GM11168 (cell line): ENCODE data around the gene ZNHIT1.
"Not testable (repeated sequence)": the region's sequence is repeated elsewhere in the genome, so short reads cannot be mapped to it uniquely, and the experiment has no call there.

Source experiments
- in situ Hi-C: fragments of 300-500 bp; cut with MboI; formaldehyde crosslinking; loops from one replicate; pipeline ENCODE4 v1.12.0; 2022; ENCODE audit warnings: low sequenced_read_pairs; ENCODE audit not compliant: unreplicated experiment

The ZNHIT1 gene

GRCh38 chr7:101239191-101239950 is 21.4 kb downstream of the ZNHIT1 start:
- in situ Hi-C loops: no loop called here

GRCh38 chr7:101239951-101240220 is 21.9 kb downstream of the ZNHIT1 start:
- in situ Hi-C loops: no loop called here

GRCh38 chr7:101240226-101241014 is 22.5 kb downstream of the ZNHIT1 start:
- in situ Hi-C loops: no loop called here

- in situ Hi-C loops: no loop called here
These were observed 23.0 kb downstream of the ZNHIT1 start for GRCh38 chr7:101241015-101241363.

GRCh38 chr7:101241443-101242349 is 23.7 kb downstream of the ZNHIT1 start:
- in situ Hi-C loops: no loop called here

GRCh38 chr7:101243646-101244374 is 25.8 kb downstream of the ZNHIT1 start:
- in situ Hi-C loops: no loop called here

GRCh38 chr7:101244375-101245146 is 26.6 kb downstream of the ZNHIT1 start, which contains the start of gene FIS1:
TSS of gene FIS1 (minus strand) at chr7:101245081. CDS start at chr7:101245004, 77 bp downstream.
- in situ Hi-C loops: no loop called here

GRCh38 chr7:101245147-101245668 is 27.2 kb downstream of the ZNHIT1 start:
- in situ Hi-C loops: no loop called here

- in situ Hi-C loops: no loop called here
These were observed 30.3 kb downstream of the ZNHIT1 start for GRCh38 chr7:101248276-101248675.

- in situ Hi-C loops: no loop called here
These were observed 32.4 kb downstream of the ZNHIT1 start for GRCh38 chr7:101250324-101250723.

GRCh38 chr7:101251871-101252659 is 34.1 kb downstream of the ZNHIT1 start:
- in situ Hi-C loops: no loop called here

- in situ Hi-C loops: not testable (repeated sequence)
These were observed 35.2 kb downstream of the ZNHIT1 start for GRCh38 chr7:101253199-101253598.

GRCh38 chr7:101255796-101256195 is 37.8 kb downstream of the ZNHIT1 start:
- in situ Hi-C loops: no loop called here

- in situ Hi-C loops: no loop called here
These were observed 40.3 kb downstream of the ZNHIT1 start for GRCh38 chr7:101258243-101258731.

GRCh38 chr7:101264102-101264706 is 46.2 kb downstream of the ZNHIT1 start:
- in situ Hi-C loops: not testable (repeated sequence)

GRCh38 chr7:101265622-101266516 is 47.9 kb downstream of the ZNHIT1 start:
- in situ Hi-C loops: no loop called here

GRCh38 chr7:101269664-101270063 is 51.7 kb downstream of the ZNHIT1 start:
- in situ Hi-C loops: no loop called here
